HG03439 (cell line): ENCODE results near the gene RABGAP1L.

Experiments
- ATAC-seq: cut with Tn5 transposase; IDR thresholded peaks from one replicate; pipeline ENCODE4 v1.9.1; 2021; ENCODE audit warnings: mild to moderate bottlenecking, moderate library complexity; ENCODE audit not compliant: unreplicated experiment

Gene RABGAP1L

GRCh38 chr1:174974711-174975119 lies 815.4 kb downstream of the RABGAP1L start:
- ATAC-seq = no peak

DNA sequence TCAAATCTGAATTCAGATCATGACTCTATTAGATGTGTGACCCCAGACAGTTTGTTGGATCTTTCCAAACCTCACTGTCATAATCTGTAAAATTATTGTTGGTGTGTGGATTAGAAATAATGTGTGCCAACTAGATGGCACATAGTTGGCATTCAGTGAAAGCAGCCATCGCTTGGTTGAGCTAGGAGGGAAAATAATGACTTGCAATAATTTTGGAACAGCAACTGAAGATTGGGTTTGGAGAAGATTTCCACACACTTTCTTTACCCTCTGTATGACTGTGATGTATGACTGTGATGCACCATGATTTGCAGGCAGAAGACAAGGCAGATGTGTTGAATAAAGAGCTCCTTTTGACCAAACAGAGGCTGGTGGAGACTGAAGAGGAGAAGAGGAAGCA lies 816.4 kb downstream of the RABGAP1L start:
- ATAC-seq = no peak

GRCh38 chr1:174976436-174977108 lies 817.3 kb downstream of the RABGAP1L start:
- no peak for ATAC-seq

DNA sequence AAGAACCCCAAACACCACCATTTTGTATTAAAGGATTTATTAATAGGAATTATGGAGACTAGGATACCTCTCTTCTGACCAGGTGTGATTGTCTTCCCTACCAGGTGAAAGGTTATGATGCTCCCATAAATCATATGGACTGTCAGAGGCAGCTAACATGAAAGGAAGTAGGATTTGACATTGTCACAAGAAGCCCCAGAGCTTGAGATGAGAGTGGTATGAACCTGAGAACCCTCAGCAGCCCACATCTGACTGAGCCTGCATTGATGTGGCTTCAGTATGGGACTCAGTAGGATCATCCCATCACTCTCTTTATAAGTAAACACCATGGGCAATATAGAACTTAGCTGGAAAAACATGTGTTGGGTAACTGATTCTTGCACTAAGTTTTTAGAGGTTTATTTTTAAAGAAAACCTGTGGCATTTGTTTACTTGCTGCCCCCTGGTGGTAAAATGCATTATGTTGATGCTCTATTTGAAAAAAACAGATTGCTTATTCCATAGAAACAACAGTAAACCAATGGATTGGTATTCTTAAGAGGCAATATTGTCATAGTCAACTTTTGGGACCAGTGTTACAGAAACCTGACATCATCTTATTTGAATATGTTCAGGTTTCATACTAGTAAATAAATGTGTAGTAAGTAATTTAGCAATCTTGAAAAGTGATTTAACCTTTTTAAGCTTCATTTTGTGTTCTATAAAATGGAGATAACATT lies 823.8 kb downstream of the RABGAP1L start:
- ATAC-seq = no peak

DNA sequence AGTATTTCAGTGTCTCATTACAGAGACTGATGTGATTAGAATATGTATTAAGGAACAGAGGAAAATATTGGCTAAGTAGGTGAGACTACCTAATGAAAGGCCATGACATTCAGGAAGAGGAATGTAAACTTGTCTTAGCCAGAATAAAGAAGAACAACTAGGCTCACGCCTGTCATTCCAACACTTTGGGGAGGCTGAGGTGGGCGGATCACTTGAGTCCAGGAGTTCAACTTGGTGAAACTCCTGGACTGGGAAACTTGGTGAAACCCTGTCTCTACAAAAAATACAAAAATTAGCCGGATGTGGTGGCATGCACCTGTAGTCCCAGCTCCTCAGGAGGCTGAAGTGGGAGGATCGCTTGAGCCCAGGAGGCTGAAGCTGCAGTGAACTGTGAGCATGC lies 825.6 kb downstream of the RABGAP1L start:
- no peak for ATAC-seq

DNA sequence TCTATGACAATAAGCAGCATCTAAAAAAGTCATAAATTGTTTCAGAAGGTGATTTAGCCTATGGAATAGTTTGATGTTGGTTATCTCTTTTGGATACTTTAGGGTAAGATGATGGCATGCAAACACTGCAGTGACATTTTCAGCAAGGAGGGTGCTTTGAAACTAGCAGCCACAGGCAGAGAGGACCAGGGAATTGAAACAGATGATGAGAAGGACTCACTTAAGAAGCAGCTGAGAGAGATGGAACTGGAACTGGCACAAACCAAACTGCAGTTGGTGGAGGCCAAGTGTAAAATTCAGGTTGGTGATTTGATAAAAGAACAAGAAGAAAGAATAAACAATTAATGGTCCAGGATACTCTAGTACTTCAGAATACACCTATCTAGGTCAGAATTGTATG lies 829.2 kb downstream of the RABGAP1L start:
- no peak for ATAC-seq

GRCh38 chr1:174988986-174989385 lies 829.7 kb downstream of the RABGAP1L start:
- ATAC-seq = no peak

- no peak for ATAC-seq
Measured at GRCh38 chr1:174989536-174990220, 830.4 kb downstream of the RABGAP1L start.

- no peak for ATAC-seq
Measured at GRCh38 chr1:174990382-174990999, 831.2 kb downstream of the RABGAP1L start.

DNA sequence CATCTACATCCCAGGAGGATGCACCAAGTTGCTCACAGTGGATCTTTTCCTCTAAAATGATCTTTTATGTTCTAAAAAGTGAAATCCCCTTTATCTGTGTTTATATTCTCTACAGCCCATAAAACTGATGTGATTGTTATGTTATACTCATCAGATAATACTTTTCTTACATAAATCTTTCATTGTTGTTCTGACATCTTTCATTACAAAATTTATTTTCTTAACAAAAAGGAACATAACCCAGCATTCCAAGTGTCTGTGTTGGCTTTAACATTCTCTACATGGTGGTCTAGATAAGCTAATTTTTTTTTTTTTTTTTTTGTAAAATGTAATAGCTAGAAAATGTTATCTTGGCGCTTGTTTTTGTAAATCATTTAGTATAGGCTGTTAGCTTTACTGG lies 832.2 kb downstream of the RABGAP1L start:
- no peak for ATAC-seq

DNA sequence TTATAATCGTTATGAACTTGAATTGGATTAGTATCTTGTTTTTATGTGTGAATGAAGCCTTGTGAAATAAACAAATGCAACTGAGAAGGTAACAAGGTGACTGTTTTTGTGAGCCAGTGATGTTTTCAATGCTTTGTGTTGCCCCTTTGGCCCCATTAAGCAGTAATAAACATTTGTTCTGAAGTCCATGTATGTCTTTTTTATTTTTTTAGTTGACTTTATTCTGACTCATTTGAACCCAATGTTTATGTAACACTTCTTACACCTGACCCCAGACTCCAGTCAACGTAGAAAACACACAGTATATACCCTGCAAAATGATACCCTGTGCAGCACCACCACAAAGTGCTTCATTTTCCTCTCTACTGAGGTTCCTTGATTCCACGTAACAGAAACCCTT lies 835.8 kb downstream of the RABGAP1L start:
- ATAC-seq = no peak

- ATAC-seq = no peak
Measured at GRCh38 chr1:174995916-174996315, 836.6 kb downstream of the RABGAP1L start.

GRCh38 chr1:174996476-174996875 lies 837.2 kb downstream of the RABGAP1L start:
- ATAC-seq = no peak

- ATAC-seq = no peak
Measured at GRCh38 chr1:174997041-174997440, 837.7 kb downstream of the RABGAP1L start.

DNA sequence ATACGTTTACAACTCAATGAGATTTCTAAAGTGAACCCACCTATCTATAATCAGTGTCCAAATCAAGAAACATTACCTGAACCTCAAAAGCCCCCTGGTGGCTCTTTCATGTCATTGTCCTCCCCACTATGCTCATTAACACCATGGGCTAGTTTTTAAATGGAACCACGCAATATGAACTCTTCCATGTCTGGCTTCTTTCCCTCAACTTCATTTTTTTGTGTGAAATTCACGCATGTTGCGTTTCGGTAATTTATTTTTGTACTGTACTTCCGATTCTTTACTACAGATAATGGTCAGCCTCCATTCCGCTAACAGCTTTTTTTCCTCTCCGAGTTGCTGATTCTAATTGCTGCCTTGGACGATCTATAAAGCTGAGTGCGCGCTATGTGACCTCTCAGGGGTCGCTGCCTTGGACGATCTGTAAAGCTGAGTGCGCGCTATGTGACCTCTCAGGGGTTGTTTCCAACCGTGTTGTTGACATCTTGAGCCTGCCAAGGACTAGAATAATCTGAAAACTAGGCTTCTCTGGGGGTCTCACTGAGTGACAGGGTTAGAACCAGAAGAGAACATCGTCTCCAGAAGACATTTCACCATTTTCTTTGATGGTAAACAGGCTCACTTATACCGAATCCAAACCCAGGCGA lies 839.4 kb downstream of the RABGAP1L start:
- peak; percentile 0 for ATAC-seq

- ATAC-seq = peak; percentile 82
Measured at GRCh38 chr1:174999216-174999935, 840.1 kb downstream of the RABGAP1L start.

- no peak for ATAC-seq
Measured at GRCh38 chr1:174999936-175000696, 840.8 kb downstream of the RABGAP1L start, which contains the start of gene CACYBP. Gene CACYBP (plus strand): TSS chr1:174999947. CDS start chr1:175000181, 234 bp downstream.

GRCh38 chr1:175000697-175001187 lies 841.4 kb downstream of the RABGAP1L start:
- ATAC-seq = no peak

DNA sequence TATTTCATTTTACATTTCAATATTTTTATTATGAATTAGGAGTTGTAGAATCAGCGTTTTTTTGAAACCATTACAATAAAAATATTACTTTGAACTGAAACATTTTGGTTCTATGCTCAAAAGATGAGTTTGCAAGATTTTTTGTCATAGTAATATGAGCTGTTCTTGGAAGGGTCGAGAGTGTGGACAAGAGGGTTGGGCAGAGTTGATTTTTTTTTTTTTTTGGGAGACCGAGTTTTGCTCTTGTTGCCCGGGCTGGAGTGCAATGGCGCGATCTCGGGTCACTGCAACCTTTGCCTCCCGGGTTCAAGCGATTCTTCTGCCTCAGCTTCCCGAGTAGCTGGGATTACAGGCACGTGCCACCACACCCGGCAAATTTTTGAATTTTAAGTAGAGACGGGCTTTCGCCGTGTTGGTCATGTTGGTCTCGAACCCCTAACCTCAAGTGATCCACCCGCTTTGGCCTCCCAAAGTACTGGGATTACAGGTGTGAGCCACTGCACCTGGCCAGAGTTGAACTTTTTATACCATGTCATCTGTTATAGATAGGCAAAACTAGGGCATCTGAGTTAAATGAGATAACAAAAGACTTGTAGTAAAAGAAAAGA lies 843.7 kb downstream of the RABGAP1L start:
- no peak for ATAC-seq
